ENCODE data around the gene LZTFL1.

The LZTFL1 gene

GRCh38 chr3:45785605-45786150, 56.2 kb downstream of the LZTFL1 start:
- DNase-seq (ENCODE audit: low spot score): no peak

- no peak for DNase-seq (ENCODE audit: low spot score)
These were observed 58.3 kb downstream of the LZTFL1 start for GRCh38 chr3:45783667-45784066.

GRCh38 chr3:45782381-45782780, 59.5 kb downstream of the LZTFL1 start:
- DNase-seq (ENCODE audit: low spot score): no peak

- DNase-seq (ENCODE audit: low spot score): no peak
These were observed 60.1 kb downstream of the LZTFL1 start for GRCh38 chr3:45781841-45782240.

- DNase-seq (ENCODE audit: low spot score): no peak
These were observed 60.6 kb downstream of the LZTFL1 start for GRCh38 chr3:45781271-45781670.

GRCh38 chr3:45779746-45780735, 61.9 kb downstream of the LZTFL1 start:
- no peak for DNase-seq (ENCODE audit: low spot score)

GRCh38 chr3:45778761-45779201, 63.1 kb downstream of the LZTFL1 start:
- no peak for DNase-seq (ENCODE audit: low spot score)

GRCh38 chr3:45777746-45778386, 64.1 kb downstream of the LZTFL1 start:
- no peak for DNase-seq (ENCODE audit: low spot score)

- no peak for DNase-seq (ENCODE audit: low spot score)
These were observed 64.7 kb downstream of the LZTFL1 start for GRCh38 chr3:45777111-45777745.

GRCh38 chr3:45776611-45777010, 65.3 kb downstream of the LZTFL1 start:
- no peak for DNase-seq (ENCODE audit: low spot score)

- no peak for DNase-seq (ENCODE audit: low spot score)
These were observed 65.7 kb downstream of the LZTFL1 start for GRCh38 chr3:45776301-45776595.

- no peak for DNase-seq (ENCODE audit: low spot score)
These were observed 66.2 kb downstream of the LZTFL1 start for GRCh38 chr3:45775571-45776300.

- no peak for DNase-seq (ENCODE audit: low spot score)
These were observed 67.1 kb downstream of the LZTFL1 start for GRCh38 chr3:45774581-45775521.

GRCh38 chr3:45773714-45774449, 68.0 kb downstream of the LZTFL1 start:
- no peak for DNase-seq (ENCODE audit: low spot score)
